ENCODE results near the gene SPN. TPM values are rescaled to one million over a fixed set of nuclear protein-coding genes. Genes with fewer than 3 reads are reported as not detected.
"Not testable (repeated sequence)": the region's sequence is repeated elsewhere in the genome, so short reads cannot be mapped to it uniquely, and the experiment has no call there.

The SPN gene
- total and polyA plus RNA-seq, 12 donors: 0.24 to 3.1 (median 1.2) TPM

GRCh38 chr16:29687755-29688154 is 24.7 kb downstream of the SPN start:
- no peak overlapping the region for H3K4me3 ChIP-seq
- DNase-seq: peak in 5 of 7 donors; percentile 51 to 63 (median 62)
- peak overlapping the region in 2 of 5 donors; percentile 56 to 76 for H3K27ac ChIP-seq
- no peaks in the 10 kb centered on the region for H3K27me3 ChIP-seq
- no peaks in the 10 kb centered on the region for H3K9me3 ChIP-seq (replicated peaks in 1 of 3)
- H3K36me3 ChIP-seq (replicated peaks in 1 of 2): no peaks in the 10 kb centered on the region
- H3K4me1 ChIP-seq (replicated peaks in 1 of 2): no peaks in the 10 kb centered on the region
- WGBS, 4 donors: 27 to 47% (median 39%) methylated on average over 2 of the region's 2 CpGs
- intact Hi-C loops (cut with DNase I): no loop called here
- no peak for TF ChIP-seq CTCF (IDR thresholded peaks at IDR 0.05)
- TF ChIP-seq POLR2A (IDR thresholded peaks at IDR 0.05): no peak

- TF ChIP-seq POLR2A (IDR thresholded peaks at IDR 0.05) (no peak), CTCF (IDR thresholded peaks at IDR 0.05) (no peak)
- H3K9me3 ChIP-seq (replicated peaks in 1 of 3): no peaks in the 10 kb centered on the region
- intact Hi-C loops (cut with DNase I): no loop called here
Observed at GRCh38 chr16:29688172-29688571, 25.1 kb downstream of the SPN start.

GRCh38 chr16:29689490-29690351 is 26.7 kb downstream of the SPN start:
- H3K4me1 ChIP-seq (replicated peaks in 1 of 2); DNase-seq; H3K4me3 ChIP-seq; H3K27me3 ChIP-seq; H3K27ac ChIP-seq; H3K36me3 ChIP-seq (replicated peaks in 1 of 2); H3K9me3 ChIP-seq (replicated peaks in 1 of 3): not testable (repeated sequence)
- WGBS, 4 donors: 90 to 94% (median 92%) methylated on average over 22 to 23 of the region's 23 CpGs
- intact Hi-C loops (cut with DNase I): loop anchor here in 1 of 2 donors (10.0 kb wide), 1 partner anchor 85 kb away; the partner anchor contains the start of gene ZG16

More at GRCh38 chr16:29688172-29688571, 25.1 kb downstream of the SPN start:
- no peak overlapping the region for H3K4me3 ChIP-seq
- no peaks in the 10 kb centered on the region for H3K36me3 ChIP-seq (replicated peaks in 1 of 2)
- 78 to 95% (median 91%) methylated on average over 5 of the region's 5 CpGs for WGBS, 4 donors
- H3K27me3 ChIP-seq: no peaks in the 10 kb centered on the region
- H3K27ac ChIP-seq: peak overlapping the region in 1 of 5 donors; percentile 76
- no peaks in the 10 kb centered on the region for H3K4me1 ChIP-seq (replicated peaks in 1 of 2)
- DNase-seq: no peak

- not testable (repeated sequence) for H3K4me1 ChIP-seq (replicated peaks in 1 of 2); H3K36me3 ChIP-seq (replicated peaks in 1 of 2); H3K27me3 ChIP-seq; DNase-seq; H3K9me3 ChIP-seq (replicated peaks in 1 of 3); H3K27ac ChIP-seq; H3K4me3 ChIP-seq
- intact Hi-C loops (cut with DNase I): loop anchor here in 1 of 2 donors (10.0 kb wide), 1 partner anchor 82 kb away; the partner anchor contains the start of gene ZG16
- 94 to 98% (median 97%) methylated on average over 25 to 26 of the region's 26 CpGs for WGBS, 4 donors
Observed at GRCh38 chr16:29692606-29693005, 29.6 kb downstream of the SPN start.

GRCh38 chr16:29694384-29695195 is 31.5 kb downstream of the SPN start:
- DNase-seq: no peak
- H3K27ac ChIP-seq: no peak overlapping the region
- no peaks in the 10 kb centered on the region for H3K9me3 ChIP-seq (replicated peaks in 1 of 3)
- no peaks in the 10 kb centered on the region for H3K36me3 ChIP-seq (replicated peaks in 1 of 2)
- no peaks in the 10 kb centered on the region for H3K4me1 ChIP-seq (replicated peaks in 1 of 2)
- TF ChIP-seq POLR2A (IDR thresholded peaks at IDR 0.05): no peak
- TF ChIP-seq CTCF (IDR thresholded peaks at IDR 0.05): no peak
- H3K4me3 ChIP-seq: no peak overlapping the region
- WGBS, 4 donors: 81 to 92% (median 89%) methylated on average over 11 to 41 of the region's 41 CpGs
- no peaks in the 10 kb centered on the region for H3K27me3 ChIP-seq
- intact Hi-C loops (cut with DNase I): loop anchor here in 1 of 2 donors (10.0 kb wide), 1 partner anchor 80 kb away; the partner anchor contains the start of gene ZG16

GRCh38 chr16:29695675-29696074 is 32.6 kb downstream of the SPN start:
- WGBS, 4 donors: 96 to 98% (median 97%) methylated on average over 3 of the region's 3 CpGs
- intact Hi-C loops (cut with DNase I): loop anchor here in 1 of 2 donors (10.0 kb wide), 1 partner anchor 79 kb away; the partner anchor contains the start of gene ZG16
- H3K27me3 ChIP-seq: not testable (repeated sequence)

More at GRCh38 chr16:29695675-29696074, 32.6 kb downstream of the SPN start:
- H3K9me3 ChIP-seq (replicated peaks in 1 of 3); H3K27ac ChIP-seq; H3K4me3 ChIP-seq; H3K4me1 ChIP-seq (replicated peaks in 1 of 2); H3K36me3 ChIP-seq (replicated peaks in 1 of 2); DNase-seq: not testable (repeated sequence)

All from adrenal gland (tissue), 12 donors.